WTC11 (cell line): Measurements from ENCODE around the gene CACNG4. TPM values are rescaled to one million over a fixed set of nuclear protein-coding genes. Genes with fewer than 3 reads are reported as not detected.

Experiments used
- ATAC-seq: fragments of 200-7000 bp; cut with Tn5 transposase; 2 replicates; pipeline ENCODE4 v1.10.0; 2021; ENCODE audit warnings: mild to moderate bottlenecking, moderate library complexity
- CTCF ChIA-PET: fragments of 300-600 bp; sonication (Branson Sonifier 250); formaldehyde crosslinking; loops from one replicate; lab custom pipeline; 2021; ENCODE audit warnings: antibody characterized with exemption; lab: Charles Lee
- POLR2A ChIA-PET: fragments of 350-600 bp; sonication (Branson Sonifier 250); formaldehyde crosslinking; loops from one replicate; lab custom pipeline; 2021; ENCODE audit warnings: antibody characterized with exemption; lab: Charles Lee
- DNase-seq: peaks from one replicate; pipeline ENCODE4 v3.0.0; 2021; ENCODE audit warnings: low spot score
- H3K27ac Mint-ChIP-seq: 2 replicates; pipeline ENCODE4 v1.8.0; 2021; ENCODE audit warnings: mixed read lengths
- H3K27me3 Mint-ChIP-seq: 2 replicates; pipeline ENCODE4 v1.8.0; 2021; ENCODE audit warnings: low read depth, mild to moderate bottlenecking, moderate library complexity, mixed read lengths
- H3K36me3 Mint-ChIP-seq: 2 replicates; pipeline ENCODE4 v1.8.0; 2021; ENCODE audit warnings: mixed read lengths
- H3K4me1 Mint-ChIP-seq: 2 replicates; pipeline ENCODE4 v1.8.0; 2022; ENCODE audit warnings: mixed read lengths
- H3K4me3 Mint-ChIP-seq: 2 replicates; pipeline ENCODE4 v1.8.0; 2021; ENCODE audit warnings: mild to moderate bottlenecking, moderate library complexity, mixed read lengths
- H3K9me3 Mint-ChIP-seq: 2 replicates; pipeline ENCODE4 v1.8.0; 2021; ENCODE audit warnings: mixed read lengths
- GRHL2 ChIP-seq: fragments of 250-450 bp; sonication (Bioruptor Pico); IDR thresholded peaks from 2 replicates; pipeline ENCODE4 v1.8.0; 2022; ENCODE audit warnings: mild to moderate bottlenecking, moderate library complexity; ENCODE audit not compliant: insufficient replicate concordance, severe bottlenecking
- JAZF1 ChIP-seq: fragments of 250-450 bp; sonication (Bioruptor Pico); IDR thresholded peaks from 2 replicates; pipeline ENCODE4 v1.9.0; 2021; ENCODE audit warnings: moderate library complexity, mild to moderate bottlenecking, inconsistent platforms
- KAT7 ChIP-seq: sonication (generic); formaldehyde crosslinking; IDR thresholded peaks from 2 replicates; pipeline ENCODE4 v1.8.1; 2023; ENCODE audit warnings: missing genetic modification reagents, mild to moderate bottlenecking, borderline replicate concordance
- SMAD3 ChIP-seq: sonication (generic); formaldehyde crosslinking; IDR thresholded peaks from 2 replicates; pipeline ENCODE4 v1.8.0; 2022; ENCODE audit warnings: missing genetic modification reagents, mild to moderate bottlenecking, borderline replicate concordance
- ZNF219 ChIP-seq: sonication (generic); formaldehyde crosslinking; IDR thresholded peaks from 2 replicates; pipeline ENCODE4 v1.8.0; 2023; ENCODE audit warnings: missing genetic modification reagents, mild to moderate bottlenecking, borderline replicate concordance
- ZNF317 ChIP-seq: sonication (generic); formaldehyde crosslinking; IDR thresholded peaks from 2 replicates; pipeline ENCODE4 v1.8.1; 2023; ENCODE audit warnings: low read depth, mild to moderate bottlenecking, moderate library complexity, missing genetic modification reagents, borderline replicate concordance
- ZNF671 ChIP-seq: fragments of 250-450 bp; sonication (Bioruptor Pico); IDR thresholded peaks from 2 replicates; pipeline ENCODE4 v1.8.0; 2021; ENCODE audit warnings: mild to moderate bottlenecking
- total RNA-seq: library from RNA; stranded (reverse); gene quantifications from 3 replicates; pipeline ENCODE4 v1.2.3, GENCODE V29; 2021
- TF ChIP-seq, protein P1 (sequence below): fragments of 250-450 bp; sonication (Bioruptor Pico); IDR thresholded peaks from 2 replicates; pipeline ENCODE4 v1.9.0; 2021; ENCODE audit warnings: moderate library complexity, mild to moderate bottlenecking, inconsistent platforms, borderline replicate concordance
- TF ChIP-seq, protein P2 (sequence below): sonication (generic); formaldehyde crosslinking; IDR thresholded peaks from 2 replicates; pipeline ENCODE4 v1.8.0; 2022; ENCODE audit warnings: mild to moderate bottlenecking, missing genetic modification reagents
- TF ChIP-seq, protein P3 (sequence below): sonication (generic); formaldehyde crosslinking; conservative IDR thresholded peaks from 2 replicates; pipeline ENCODE4 v1.8.1; 2022; ENCODE audit warnings: mild to moderate bottlenecking, missing genetic modification reagents
- TF ChIP-seq, protein P4 (sequence below): sonication (generic); formaldehyde crosslinking; IDR thresholded peaks from 2 replicates; pipeline ENCODE4 v1.8.1; 2023; ENCODE audit warnings: mild to moderate bottlenecking, missing genetic modification reagents, borderline replicate concordance
- TF ChIP-seq, protein P5 (sequence below): sonication (generic); formaldehyde crosslinking; IDR thresholded peaks from 2 replicates; pipeline ENCODE4 v1.8.0; 2023; ENCODE audit warnings: missing genetic modification reagents, mild to moderate bottlenecking, borderline replicate concordance
- TF ChIP-seq, protein P6 (sequence below): sonication (generic); formaldehyde crosslinking; IDR thresholded peaks from 2 replicates; pipeline ENCODE4 v1.8.0; 2023; ENCODE audit warnings: mild to moderate bottlenecking, missing genetic modification reagents
- TF ChIP-seq, protein P7 (sequence below): fragments of 250-450 bp; sonication (Bioruptor Pico); IDR thresholded peaks from 2 replicates; pipeline ENCODE4 v1.9.0; 2021; ENCODE audit warnings: mild to moderate bottlenecking, borderline replicate concordance

Gene CACNG4
- total RNA-seq, 1 experiment from 2014 or later, result 3.4 TPM

DNA sequence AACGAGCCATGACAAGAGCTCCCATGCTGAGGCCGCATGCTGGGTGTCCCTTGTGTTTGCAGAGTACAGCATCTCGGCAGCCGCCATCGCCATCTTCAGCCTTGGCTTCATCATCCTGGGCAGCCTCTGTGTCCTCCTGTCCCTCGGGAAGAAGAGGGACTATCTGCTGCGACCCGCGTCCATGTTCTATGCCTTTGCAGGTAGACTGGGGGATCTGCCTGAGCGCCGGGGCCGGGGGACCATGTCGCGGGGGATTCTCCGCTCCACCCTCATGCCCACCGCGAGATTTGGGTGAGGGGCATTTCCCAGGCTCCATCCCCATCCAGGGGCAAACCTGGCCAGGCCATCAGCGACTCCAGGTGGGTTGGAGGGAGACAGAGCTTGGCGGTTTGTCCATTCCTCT lies 90.5 kb downstream of the CACNG4 start (continued):
- TF ChIP-seq JAZF1 (no peak), ZNF219 (no peak), GRHL2 (CRISPR knock-in tag) (no peak), KAT7 (no peak)
- TF ChIP-seq, protein P1, sequence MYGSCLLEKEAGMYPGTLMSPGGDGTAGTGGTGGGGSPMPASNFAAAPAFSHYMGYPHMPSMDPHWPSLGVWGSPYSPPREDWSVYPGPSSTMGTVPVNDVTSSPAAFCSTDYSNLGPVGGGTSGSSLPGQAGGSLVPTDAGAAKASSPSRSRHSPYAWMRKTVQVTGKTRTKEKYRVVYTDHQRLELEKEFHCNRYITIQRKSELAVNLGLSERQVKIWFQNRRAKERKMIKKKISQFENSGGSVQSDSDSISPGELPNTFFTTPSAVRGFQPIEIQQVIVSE (CRISPR knock-in tag), result no peak

DNA sequence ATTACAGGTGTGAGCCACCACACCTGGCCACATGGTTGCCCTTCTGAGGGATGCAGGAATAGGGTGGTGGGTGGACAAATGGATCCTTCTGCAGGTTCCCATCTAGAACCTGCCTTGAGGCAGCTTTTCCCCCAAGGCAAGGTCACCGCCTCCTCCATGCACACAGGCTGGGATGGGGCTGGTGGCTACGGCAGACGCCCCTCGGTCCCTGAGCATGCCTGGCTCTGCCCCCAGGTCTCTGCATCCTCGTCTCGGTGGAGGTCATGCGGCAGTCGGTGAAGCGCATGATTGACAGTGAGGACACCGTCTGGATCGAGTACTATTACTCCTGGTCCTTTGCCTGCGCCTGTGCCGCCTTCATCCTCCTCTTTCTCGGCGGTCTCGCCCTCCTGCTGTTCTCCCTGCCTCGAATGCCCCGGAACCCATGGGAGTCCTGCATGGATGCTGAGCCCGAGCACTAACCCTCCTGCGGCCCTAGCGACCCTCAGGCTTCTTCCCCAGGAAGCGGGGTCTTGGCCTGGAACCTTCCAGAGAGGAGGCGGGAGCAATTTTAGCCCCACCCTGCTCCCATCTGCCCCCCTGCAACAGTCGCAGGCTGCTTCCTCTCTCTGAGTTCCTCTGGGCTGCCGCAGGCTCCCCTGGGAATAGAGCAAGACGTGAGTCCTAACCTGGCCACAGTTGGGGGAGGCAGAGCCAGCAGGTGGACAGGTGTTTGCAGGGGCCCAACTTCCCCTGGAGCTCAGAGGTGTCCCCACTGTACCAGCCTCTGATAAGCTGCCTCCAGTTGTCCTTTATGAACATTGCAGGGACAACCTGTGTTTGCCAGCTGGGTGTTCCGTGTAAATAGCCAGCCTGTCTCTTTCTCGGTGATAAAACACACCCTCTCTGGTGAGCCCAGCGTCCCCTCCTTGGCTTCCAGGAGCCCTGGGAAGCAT lies 91.6 kb downstream of the CACNG4 start:
- Mint-ChIP-seq H3K36me3 (no peaks in the 10 kb centered on the region; the same call in 1 of the 2 replicates), H3K27me3 (no peaks in the 10 kb centered on the region), H3K4me1 (no peaks in the 10 kb centered on the region), H3K9me3 (peaks cover 6% of the 10 kb centered on the region), H3K4me3 (no peak overlapping the region), H3K27ac (no peak overlapping the region)
- CTCF ChIA-PET, result no interaction called here
- DNase-seq (no peak), ATAC-seq (no peak; the same call in 1 of the 2 replicates)
- POLR2A ChIA-PET, result no interaction called here
- TF ChIP-seq, protein P2, sequence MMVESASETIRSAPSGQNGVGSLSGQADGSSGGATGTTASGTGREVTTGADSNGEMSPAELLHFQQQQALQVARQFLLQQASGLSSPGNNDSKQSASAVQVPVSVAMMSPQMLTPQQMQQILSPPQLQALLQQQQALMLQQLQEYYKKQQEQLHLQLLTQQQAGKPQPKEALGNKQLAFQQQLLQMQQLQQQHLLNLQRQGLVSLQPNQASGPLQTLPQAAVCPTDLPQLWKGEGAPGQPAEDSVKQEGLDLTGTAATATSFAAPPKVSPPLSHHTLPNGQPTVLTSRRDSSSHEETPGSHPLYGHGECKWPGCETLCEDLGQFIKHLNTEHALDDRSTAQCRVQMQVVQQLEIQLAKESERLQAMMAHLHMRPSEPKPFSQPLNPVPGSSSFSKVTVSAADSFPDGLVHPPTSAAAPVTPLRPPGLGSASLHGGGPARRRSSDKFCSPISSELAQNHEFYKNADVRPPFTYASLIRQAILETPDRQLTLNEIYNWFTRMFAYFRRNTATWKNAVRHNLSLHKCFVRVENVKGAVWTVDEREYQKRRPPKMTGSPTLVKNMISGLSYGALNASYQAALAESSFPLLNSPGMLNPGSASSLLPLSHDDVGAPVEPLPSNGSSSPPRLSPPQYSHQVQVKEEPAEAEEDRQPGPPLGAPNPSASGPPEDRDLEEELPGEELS (CRISPR knock-in tag), result no peak
- TF ChIP-seq, protein P3, sequence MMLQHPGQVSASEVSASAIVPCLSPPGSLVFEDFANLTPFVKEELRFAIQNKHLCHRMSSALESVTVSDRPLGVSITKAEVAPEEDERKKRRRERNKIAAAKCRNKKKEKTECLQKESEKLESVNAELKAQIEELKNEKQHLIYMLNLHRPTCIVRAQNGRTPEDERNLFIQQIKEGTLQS, result no peak
- TF ChIP-seq SMAD3 (no peak), ZNF317 (CRISPR knock-in tag) (no peak), ZNF671 (CRISPR knock-in tag) (no peak)
- TF ChIP-seq, protein P4, sequence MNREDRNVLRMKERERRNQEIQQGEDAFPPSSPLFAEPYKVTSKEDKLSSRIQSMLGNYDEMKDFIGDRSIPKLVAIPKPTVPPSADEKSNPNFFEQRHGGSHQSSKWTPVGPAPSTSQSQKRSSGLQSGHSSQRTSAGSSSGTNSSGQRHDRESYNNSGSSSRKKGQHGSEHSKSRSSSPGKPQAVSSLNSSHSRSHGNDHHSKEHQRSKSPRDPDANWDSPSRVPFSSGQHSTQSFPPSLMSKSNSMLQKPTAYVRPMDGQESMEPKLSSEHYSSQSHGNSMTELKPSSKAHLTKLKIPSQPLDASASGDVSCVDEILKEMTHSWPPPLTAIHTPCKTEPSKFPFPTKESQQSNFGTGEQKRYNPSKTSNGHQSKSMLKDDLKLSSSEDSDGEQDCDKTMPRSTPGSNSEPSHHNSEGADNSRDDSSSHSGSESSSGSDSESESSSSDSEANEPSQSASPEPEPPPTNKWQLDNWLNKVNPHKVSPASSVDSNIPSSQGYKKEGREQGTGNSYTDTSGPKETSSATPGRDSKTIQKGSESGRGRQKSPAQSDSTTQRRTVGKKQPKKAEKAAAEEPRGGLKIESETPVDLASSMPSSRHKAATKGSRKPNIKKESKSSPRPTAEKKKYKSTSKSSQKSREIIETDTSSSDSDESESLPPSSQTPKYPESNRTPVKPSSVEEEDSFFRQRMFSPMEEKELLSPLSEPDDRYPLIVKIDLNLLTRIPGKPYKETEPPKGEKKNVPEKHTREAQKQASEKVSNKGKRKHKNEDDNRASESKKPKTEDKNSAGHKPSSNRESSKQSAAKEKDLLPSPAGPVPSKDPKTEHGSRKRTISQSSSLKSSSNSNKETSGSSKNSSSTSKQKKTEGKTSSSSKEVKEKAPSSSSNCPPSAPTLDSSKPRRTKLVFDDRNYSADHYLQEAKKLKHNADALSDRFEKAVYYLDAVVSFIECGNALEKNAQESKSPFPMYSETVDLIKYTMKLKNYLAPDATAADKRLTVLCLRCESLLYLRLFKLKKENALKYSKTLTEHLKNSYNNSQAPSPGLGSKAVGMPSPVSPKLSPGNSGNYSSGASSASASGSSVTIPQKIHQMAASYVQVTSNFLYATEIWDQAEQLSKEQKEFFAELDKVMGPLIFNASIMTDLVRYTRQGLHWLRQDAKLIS (CRISPR knock-in tag), result no peak
- TF ChIP-seq, protein P5, sequence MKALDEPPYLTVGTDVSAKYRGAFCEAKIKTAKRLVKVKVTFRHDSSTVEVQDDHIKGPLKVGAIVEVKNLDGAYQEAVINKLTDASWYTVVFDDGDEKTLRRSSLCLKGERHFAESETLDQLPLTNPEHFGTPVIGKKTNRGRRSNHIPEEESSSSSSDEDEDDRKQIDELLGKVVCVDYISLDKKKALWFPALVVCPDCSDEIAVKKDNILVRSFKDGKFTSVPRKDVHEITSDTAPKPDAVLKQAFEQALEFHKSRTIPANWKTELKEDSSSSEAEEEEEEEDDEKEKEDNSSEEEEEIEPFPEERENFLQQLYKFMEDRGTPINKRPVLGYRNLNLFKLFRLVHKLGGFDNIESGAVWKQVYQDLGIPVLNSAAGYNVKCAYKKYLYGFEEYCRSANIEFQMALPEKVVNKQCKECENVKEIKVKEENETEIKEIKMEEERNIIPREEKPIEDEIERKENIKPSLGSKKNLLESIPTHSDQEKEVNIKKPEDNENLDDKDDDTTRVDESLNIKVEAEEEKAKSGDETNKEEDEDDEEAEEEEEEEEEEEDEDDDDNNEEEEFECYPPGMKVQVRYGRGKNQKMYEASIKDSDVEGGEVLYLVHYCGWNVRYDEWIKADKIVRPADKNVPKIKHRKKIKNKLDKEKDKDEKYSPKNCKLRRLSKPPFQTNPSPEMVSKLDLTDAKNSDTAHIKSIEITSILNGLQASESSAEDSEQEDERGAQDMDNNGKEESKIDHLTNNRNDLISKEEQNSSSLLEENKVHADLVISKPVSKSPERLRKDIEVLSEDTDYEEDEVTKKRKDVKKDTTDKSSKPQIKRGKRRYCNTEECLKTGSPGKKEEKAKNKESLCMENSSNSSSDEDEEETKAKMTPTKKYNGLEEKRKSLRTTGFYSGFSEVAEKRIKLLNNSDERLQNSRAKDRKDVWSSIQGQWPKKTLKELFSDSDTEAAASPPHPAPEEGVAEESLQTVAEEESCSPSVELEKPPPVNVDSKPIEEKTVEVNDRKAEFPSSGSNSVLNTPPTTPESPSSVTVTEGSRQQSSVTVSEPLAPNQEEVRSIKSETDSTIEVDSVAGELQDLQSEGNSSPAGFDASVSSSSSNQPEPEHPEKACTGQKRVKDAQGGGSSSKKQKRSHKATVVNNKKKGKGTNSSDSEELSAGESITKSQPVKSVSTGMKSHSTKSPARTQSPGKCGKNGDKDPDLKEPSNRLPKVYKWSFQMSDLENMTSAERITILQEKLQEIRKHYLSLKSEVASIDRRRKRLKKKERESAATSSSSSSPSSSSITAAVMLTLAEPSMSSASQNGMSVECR, result no peak
- TF ChIP-seq, protein P6, sequence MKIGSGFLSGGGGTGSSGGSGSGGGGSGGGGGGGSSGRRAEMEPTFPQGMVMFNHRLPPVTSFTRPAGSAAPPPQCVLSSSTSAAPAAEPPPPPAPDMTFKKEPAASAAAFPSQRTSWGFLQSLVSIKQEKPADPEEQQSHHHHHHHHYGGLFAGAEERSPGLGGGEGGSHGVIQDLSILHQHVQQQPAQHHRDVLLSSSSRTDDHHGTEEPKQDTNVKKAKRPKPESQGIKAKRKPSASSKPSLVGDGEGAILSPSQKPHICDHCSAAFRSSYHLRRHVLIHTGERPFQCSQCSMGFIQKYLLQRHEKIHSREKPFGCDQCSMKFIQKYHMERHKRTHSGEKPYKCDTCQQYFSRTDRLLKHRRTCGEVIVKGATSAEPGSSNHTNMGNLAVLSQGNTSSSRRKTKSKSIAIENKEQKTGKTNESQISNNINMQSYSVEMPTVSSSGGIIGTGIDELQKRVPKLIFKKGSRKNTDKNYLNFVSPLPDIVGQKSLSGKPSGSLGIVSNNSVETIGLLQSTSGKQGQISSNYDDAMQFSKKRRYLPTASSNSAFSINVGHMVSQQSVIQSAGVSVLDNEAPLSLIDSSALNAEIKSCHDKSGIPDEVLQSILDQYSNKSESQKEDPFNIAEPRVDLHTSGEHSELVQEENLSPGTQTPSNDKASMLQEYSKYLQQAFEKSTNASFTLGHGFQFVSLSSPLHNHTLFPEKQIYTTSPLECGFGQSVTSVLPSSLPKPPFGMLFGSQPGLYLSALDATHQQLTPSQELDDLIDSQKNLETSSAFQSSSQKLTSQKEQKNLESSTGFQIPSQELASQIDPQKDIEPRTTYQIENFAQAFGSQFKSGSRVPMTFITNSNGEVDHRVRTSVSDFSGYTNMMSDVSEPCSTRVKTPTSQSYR, result no peak
- TF ChIP-seq, protein P7, sequence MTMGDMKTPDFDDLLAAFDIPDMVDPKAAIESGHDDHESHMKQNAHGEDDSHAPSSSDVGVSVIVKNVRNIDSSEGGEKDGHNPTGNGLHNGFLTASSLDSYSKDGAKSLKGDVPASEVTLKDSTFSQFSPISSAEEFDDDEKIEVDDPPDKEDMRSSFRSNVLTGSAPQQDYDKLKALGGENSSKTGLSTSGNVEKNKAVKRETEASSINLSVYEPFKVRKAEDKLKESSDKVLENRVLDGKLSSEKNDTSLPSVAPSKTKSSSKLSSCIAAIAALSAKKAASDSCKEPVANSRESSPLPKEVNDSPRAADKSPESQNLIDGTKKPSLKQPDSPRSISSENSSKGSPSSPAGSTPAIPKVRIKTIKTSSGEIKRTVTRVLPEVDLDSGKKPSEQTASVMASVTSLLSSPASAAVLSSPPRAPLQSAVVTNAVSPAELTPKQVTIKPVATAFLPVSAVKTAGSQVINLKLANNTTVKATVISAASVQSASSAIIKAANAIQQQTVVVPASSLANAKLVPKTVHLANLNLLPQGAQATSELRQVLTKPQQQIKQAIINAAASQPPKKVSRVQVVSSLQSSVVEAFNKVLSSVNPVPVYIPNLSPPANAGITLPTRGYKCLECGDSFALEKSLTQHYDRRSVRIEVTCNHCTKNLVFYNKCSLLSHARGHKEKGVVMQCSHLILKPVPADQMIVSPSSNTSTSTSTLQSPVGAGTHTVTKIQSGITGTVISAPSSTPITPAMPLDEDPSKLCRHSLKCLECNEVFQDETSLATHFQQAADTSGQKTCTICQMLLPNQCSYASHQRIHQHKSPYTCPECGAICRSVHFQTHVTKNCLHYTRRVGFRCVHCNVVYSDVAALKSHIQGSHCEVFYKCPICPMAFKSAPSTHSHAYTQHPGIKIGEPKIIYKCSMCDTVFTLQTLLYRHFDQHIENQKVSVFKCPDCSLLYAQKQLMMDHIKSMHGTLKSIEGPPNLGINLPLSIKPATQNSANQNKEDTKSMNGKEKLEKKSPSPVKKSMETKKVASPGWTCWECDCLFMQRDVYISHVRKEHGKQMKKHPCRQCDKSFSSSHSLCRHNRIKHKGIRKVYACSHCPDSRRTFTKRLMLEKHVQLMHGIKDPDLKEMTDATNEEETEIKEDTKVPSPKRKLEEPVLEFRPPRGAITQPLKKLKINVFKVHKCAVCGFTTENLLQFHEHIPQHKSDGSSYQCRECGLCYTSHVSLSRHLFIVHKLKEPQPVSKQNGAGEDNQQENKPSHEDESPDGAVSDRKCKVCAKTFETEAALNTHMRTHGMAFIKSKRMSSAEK (CRISPR knock-in tag), result no peak
